H1 (cell line): ENCODE measurements around the gene MAGEB2. TPM values are rescaled to one million over a fixed set of nuclear protein-coding genes. Genes with fewer than 3 reads are reported as not detected.

Experiments used
- CTCF ChIA-PET: fragments of 300-600 bp; sonication (Branson Sonifier 250); formaldehyde crosslinking; loops from one replicate; lab custom pipeline; 2021; ENCODE audit not compliant: partially characterized antibody; lab: Charles Lee
- POLR2A ChIA-PET: fragments of 300-600 bp; sonication (Branson Sonifier 250); formaldehyde crosslinking; loops from one replicate; lab custom pipeline; 2021; ENCODE audit warnings: inconsistent platforms; ENCODE audit not compliant: partially characterized antibody; lab: Charles Lee
- DNase-seq, 2 experiments: peaks; one replicate each; pipeline versions ENCODE4 v3.0.0 to v3.0.0-alpha.2; 2010 to 2022; ENCODE audit warnings: low spot score in 2 of 2, low read depth in 1 of 2, mixed read lengths in 1 of 2
- FAIRE-seq: peaks from 2 replicates; lab custom pipeline; 2011; peaks lifted over from hg19 to GRCh38; lab: Jason Lieb, UNC
- H2AFZ ChIP-seq: 2 replicates; pipeline ENCODE4 v1.8.1; 2012; ENCODE audit warnings: low read length, inconsistent platforms
- H2AK5ac ChIP-seq: 2 replicates; pipeline ENCODE4 v1.6.1; 2013; ENCODE audit warnings: low read depth, low read length
- H2BK120ac ChIP-seq: replicated peaks from 2 replicates; pipeline ENCODE3; 2013; ENCODE audit warnings: low read depth, low read length, inconsistent platforms
- H2BK12ac ChIP-seq: 2 replicates; pipeline ENCODE4 v1.6.1; 2013; ENCODE audit warnings: low read depth, low read length
- H2BK15ac ChIP-seq: 2 replicates; pipeline ENCODE4 v1.6.1; 2013; ENCODE audit warnings: low read length
- H2BK20ac ChIP-seq: 2 replicates; pipeline ENCODE4 v1.6.1; 2013; ENCODE audit warnings: low read length
- H2BK5ac ChIP-seq: 2 replicates; pipeline ENCODE4 v1.6.1; 2013; ENCODE audit warnings: low read depth, low read length
- H3K14ac ChIP-seq: 2 replicates; pipeline ENCODE4 v1.6.1; 2013; ENCODE audit warnings: inconsistent platforms; ENCODE audit not compliant: insufficient read length
- H3K18ac ChIP-seq: 2 replicates; pipeline ENCODE4 v1.6.1; 2013; ENCODE audit warnings: low read length; ENCODE audit errors: extremely low read depth
- H3K23ac ChIP-seq: 2 replicates; pipeline ENCODE4 v1.6.1; 2013; ENCODE audit warnings: inconsistent platforms; ENCODE audit not compliant: insufficient read length
- H3K23me2 ChIP-seq: 2 replicates; pipeline ENCODE4 v1.6.1; 2013; ENCODE audit warnings: low read depth, low read length
- H3K27ac ChIP-seq: 2 replicates; pipeline ENCODE4 v1.6.1; 2011; ENCODE audit warnings: low read depth, low read length, inconsistent platforms
- H3K27me3 ChIP-seq, 4 experiments: replicated peaks in 1 of 4; 1 replicate in 1 of 4; 2 replicates in 3 of 4; pipeline versions ENCODE4 v1.6.1 to v1.8.1; 2011 to 2013; ENCODE audit warnings: low read length in 3 of 4, mild to moderate bottlenecking in 3 of 4, inconsistent platforms in 2 of 4, mixed read lengths in 2 of 4, moderate library complexity in 1 of 4; ENCODE audit not compliant: control insufficient read depth in 3 of 4, insufficient read depth in 3 of 4; ENCODE audit errors: extremely low read depth in 1 of 4
- H3K36me3 ChIP-seq, 4 experiments: 2 replicates each; pipeline versions ENCODE4 v1.6.1 to v1.8.1; 2011 to 2013; ENCODE audit warnings: mild to moderate bottlenecking in 4 of 4, low read length in 3 of 4, moderate library complexity in 2 of 4, control low read depth in 1 of 4, inconsistent platforms in 1 of 4; ENCODE audit not compliant: insufficient read depth in 4 of 4, control insufficient read depth in 2 of 4
- H3K4ac ChIP-seq: replicated peaks from 2 replicates; pipeline ENCODE3; 2013; ENCODE audit warnings: low read length, low read depth, mixed read lengths, inconsistent platforms; ENCODE audit not compliant: insufficient read length
- H3K4me1 ChIP-seq, 4 experiments: replicated peaks in 1 of 4; 1 replicate in 1 of 4; 2 replicates in 3 of 4; pipeline versions ENCODE4 v1.6.1 to v1.8.1; 2011 to 2013; ENCODE audit warnings: low read length in 3 of 4, inconsistent platforms in 2 of 4, mixed read lengths in 1 of 4; ENCODE audit not compliant: insufficient read depth in 4 of 4, control insufficient read depth in 3 of 4
- H3K4me2 ChIP-seq, 2 experiments: 2 replicates each; pipeline versions ENCODE4 v1.6.1 to v1.8.1; 2011 to 2013; ENCODE audit warnings: low read depth in 2 of 2, low read length in 2 of 2, control low read depth in 1 of 2, inconsistent platforms in 1 of 2, mild to moderate bottlenecking in 1 of 2; ENCODE audit not compliant: insufficient read depth in 1 of 2
- H3K4me3 ChIP-seq, 4 experiments: fragments of 200-600, 300-600 bp in 1 of 4; sonication (generic), shearing (Covaris generic), sonication (Bioruptor Twin) in 1 of 4; 2 replicates each; pipeline versions ENCODE4 v1.5.1 to v1.8.1; 2011 to 2016; ENCODE audit warnings: low read length in 4 of 4, low read depth in 3 of 4, control low read depth in 2 of 4, inconsistent platforms in 2 of 4, mild to moderate bottlenecking in 2 of 4, mixed read lengths in 1 of 4, moderate library complexity in 1 of 4; ENCODE audit not compliant: insufficient read depth in 2 of 4; ENCODE audit errors: extremely low read depth in 1 of 4
- H3K56ac ChIP-seq: replicated peaks from 2 replicates; pipeline ENCODE3; 2013; ENCODE audit warnings: low read depth, mild to moderate bottlenecking, mixed read lengths, low read length, inconsistent platforms; ENCODE audit not compliant: insufficient read length
- H3K79me1 ChIP-seq: 2 replicates; pipeline ENCODE4 v1.6.1; 2013; ENCODE audit warnings: low read depth, low read length, control low read depth
- H3K79me2 ChIP-seq, 2 experiments: 2 replicates each; pipeline versions ENCODE4 v1.6.1 to v1.8.1; 2012 to 2013; ENCODE audit warnings: low read length in 2 of 2, mild to moderate bottlenecking in 2 of 2, inconsistent platforms in 1 of 2; ENCODE audit not compliant: insufficient read depth in 2 of 2, control insufficient read depth in 1 of 2
- H3K9ac ChIP-seq, 4 experiments: replicated peaks in 1 of 4; 1 replicate in 1 of 4; 2 replicates in 3 of 4; pipeline versions ENCODE4 v1.6.1 to v1.8.1; 2011 to 2013; ENCODE audit warnings: low read depth in 3 of 4, low read length in 3 of 4, control low read depth in 2 of 4, mild to moderate bottlenecking in 2 of 4, moderate library complexity in 2 of 4, inconsistent platforms in 1 of 4; ENCODE audit errors: extremely low read depth in 1 of 4
- H3K9me3 ChIP-seq, 2 experiments: 2 replicates each; pipeline versions ENCODE4 v1.6.1 to v1.8.1; 2012 to 2013; ENCODE audit warnings: mild to moderate bottlenecking in 2 of 2, moderate library complexity in 2 of 2, control low read depth in 1 of 2, inconsistent platforms in 1 of 2, low read depth in 1 of 2, low read length in 1 of 2, mixed read lengths in 1 of 2; ENCODE audit not compliant: insufficient read depth in 2 of 2
- H4K20me1 ChIP-seq, 2 experiments: replicated peaks in 1 of 2; 2 replicates each; pipeline versions ENCODE3 to v1.8.1; 2011 to 2013; ENCODE audit warnings: inconsistent platforms in 2 of 2, low read length in 2 of 2, mild to moderate bottlenecking in 1 of 2; ENCODE audit not compliant: insufficient read depth in 2 of 2, control insufficient read depth in 1 of 2
- H4K5ac ChIP-seq: 2 replicates; pipeline ENCODE4 v1.6.1; 2013; ENCODE audit warnings: low read length, low read depth, mixed read lengths, inconsistent platforms; ENCODE audit not compliant: insufficient read length
- H4K8ac ChIP-seq: 2 replicates; pipeline ENCODE4 v1.8.0; 2013; ENCODE audit warnings: mild to moderate bottlenecking, moderate library complexity, low read length, inconsistent platforms; ENCODE audit not compliant: insufficient read depth; ENCODE audit errors: extremely low read depth
- H4K91ac ChIP-seq: replicated peaks from 2 replicates; pipeline ENCODE3; 2013; ENCODE audit warnings: low read length, mixed read lengths, inconsistent platforms; ENCODE audit not compliant: insufficient read length
- CBX5 ChIP-seq: fragments of 300-800, 300-1000 bp; sonication (generic); IDR thresholded peaks from 2 replicates; pipeline ENCODE4 v1.7.1; 2016; ENCODE audit warnings: antibody characterized with exemption, low read length, low read depth
- CHD1 ChIP-seq: IDR thresholded peaks from 2 replicates; pipeline ENCODE4 v1.6.1; 2012; ENCODE audit warnings: low read depth, low read length, improper control_type of control experiment
- CREB1 ChIP-seq: IDR thresholded peaks from 2 replicates; pipeline ENCODE4 v1.6.1; 2012; ENCODE audit warnings: inconsistent platforms
- TAF7 ChIP-seq: optimal IDR thresholded peaks from 2 replicates; pipeline ENCODE3; 2011; ENCODE audit warnings: low read depth, mild to moderate bottlenecking, inconsistent platforms, low read length, moderate library complexity, borderline replicate concordance
- TEAD4 ChIP-seq: IDR thresholded peaks from 2 replicates; pipeline ENCODE4 v1.6.1; 2012; ENCODE audit warnings: low read depth, low read length, inconsistent platforms, mixed read lengths
- WGBS, 2 experiments: shearing (Covaris generic) in 1 of 2; methylation state at CpG; one replicate each; pipeline versions ENCODE4 v1.1.6 to v1.1.7; 2013 to 2015; ENCODE audit warnings: low lambda C conversion rate in 2 of 2, mixed read lengths in 2 of 2, inconsistent platforms in 1 of 2, low coverage in 1 of 2, missing lambda C conversion rate in 1 of 2; ENCODE audit not compliant: insufficient replicate concordance in 2 of 2, insufficient coverage in 1 of 2, insufficient read length in 1 of 2; ENCODE audit errors: extremely low coverage in 1 of 2, missing lambda C conversion rate in 1 of 2; 5-methylcytosine and 5-hydroxymethylcytosine counted together
- polyA plus RNA-seq, 7 experiments: library from polyadenylated mRNA; depleted of rRNA in 3 of 7; stranded (reverse) in 5 of 7; unstranded in 2 of 7; fragments of >200 nt in 5 of 7; fragments of 200-250 nt in 2 of 7; gene quantifications; 1 replicate in 5 of 7; 2 replicates in 1 of 7; 4 replicates in 1 of 7; pipeline versions ENCODE4 v1.2.1 to v1.2.3, GENCODE V29; 2011 to 2013; ENCODE audit warnings: missing spikeins in 2 of 7, mixed read lengths in 2 of 7
- total RNA-seq: library from RNA; stranded (reverse); fragmentation: NEBNext Ultra II Directional; extraction: Animal tissue kit (Norgen Biotek cat#: 25700); gene quantifications from 2 replicates; pipeline ENCODE4 v1.2.1, GENCODE V29; 2021

Gene MAGEB2
- total and polyA plus RNA-seq, 2 of the 8 experiments (the other 6 are each of a cell fraction or from before 2014, with no cell fraction given), result not detected

- no peak overlapping the region for H2BK5ac ChIP-seq
- H2BK15ac ChIP-seq, result no peak overlapping the region
- no peak overlapping the region for H3K4me2 ChIP-seq
- no peaks in the 10 kb centered on the region for H3K79me1 ChIP-seq
- DNase-seq, result peak in 1 of 2 experiments; percentile 43
- POLR2A ChIA-PET, result no interaction called here
- no peak for TF ChIP-seq TAF7
- no peak for TF ChIP-seq CBX5
- no peak for TF ChIP-seq CREB1
- TF ChIP-seq CHD1, result no peak
- 0 out of 2 replicates have a peak, but pooled peaks have one; percentile 11 for TF ChIP-seq TEAD4
- TF ChIP-seq, all 59 proteins: peak for 1
- H3K23me2 ChIP-seq, result no peaks in the 10 kb centered on the region
- no peak overlapping the region for H3K4ac ChIP-seq
- H3K4me1 ChIP-seq, result peaks cover 0 to 6% (median 0%) of the 10 kb centered on the region in 4 experiments; a peak in 1 of 7 replicates
- no peaks in the 10 kb centered on the region for H3K79me2 ChIP-seq
- no peak overlapping the region for H2BK120ac ChIP-seq
- no peak overlapping the region for H3K56ac ChIP-seq
- H3K9ac ChIP-seq, result no peak overlapping the region
- no peak overlapping the region for H3K27ac ChIP-seq
- H3K36me3 ChIP-seq, result no peaks in the 10 kb centered on the region
- H4K91ac ChIP-seq, result no peak overlapping the region
- H2BK20ac ChIP-seq, result no peak overlapping the region
- peak; percentile 86 for FAIRE-seq
- no CpG with 5 or more reads among the region's 1 CpG for WGBS, 2 experiments
- no peaks in the 10 kb centered on the region for H3K27me3 ChIP-seq
- no peak overlapping the region for H3K14ac ChIP-seq
- no peak overlapping the region for H4K8ac ChIP-seq
- H3K9me3 ChIP-seq, result no peaks in the 10 kb centered on the region
- no peak overlapping the region for H3K18ac ChIP-seq
- no peak overlapping the region for H4K5ac ChIP-seq
- no peaks in the 10 kb centered on the region for H4K20me1 ChIP-seq
- H3K23ac ChIP-seq, result no peak overlapping the region
- CTCF ChIA-PET, result no interaction called here
- no peak overlapping the region for H2AFZ ChIP-seq
- no peak overlapping the region for H3K4me3 ChIP-seq
- H2BK12ac ChIP-seq, result no peak overlapping the region
- H2AK5ac ChIP-seq, result no peak overlapping the region
Observed at GRCh38 chrX:30228526-30228925, 13.2 kb downstream of the MAGEB2 start.
